NCI-H774 (cell line): ENCODE measurements around the gene COL19A1.
A peak's percentile ranks its signal among the peaks of the same experiment; 100 is the strongest.
"Not testable (repeated sequence)": the region's sequence is repeated elsewhere in the genome, so short reads cannot be mapped to it uniquely, and the experiment has no call there.

ENCODE experiments used
- DNase-seq: peaks from one replicate; lab custom pipeline; 2025; lab: John Stamatoyannopoulos, UW

COL19A1 gene

DNA sequence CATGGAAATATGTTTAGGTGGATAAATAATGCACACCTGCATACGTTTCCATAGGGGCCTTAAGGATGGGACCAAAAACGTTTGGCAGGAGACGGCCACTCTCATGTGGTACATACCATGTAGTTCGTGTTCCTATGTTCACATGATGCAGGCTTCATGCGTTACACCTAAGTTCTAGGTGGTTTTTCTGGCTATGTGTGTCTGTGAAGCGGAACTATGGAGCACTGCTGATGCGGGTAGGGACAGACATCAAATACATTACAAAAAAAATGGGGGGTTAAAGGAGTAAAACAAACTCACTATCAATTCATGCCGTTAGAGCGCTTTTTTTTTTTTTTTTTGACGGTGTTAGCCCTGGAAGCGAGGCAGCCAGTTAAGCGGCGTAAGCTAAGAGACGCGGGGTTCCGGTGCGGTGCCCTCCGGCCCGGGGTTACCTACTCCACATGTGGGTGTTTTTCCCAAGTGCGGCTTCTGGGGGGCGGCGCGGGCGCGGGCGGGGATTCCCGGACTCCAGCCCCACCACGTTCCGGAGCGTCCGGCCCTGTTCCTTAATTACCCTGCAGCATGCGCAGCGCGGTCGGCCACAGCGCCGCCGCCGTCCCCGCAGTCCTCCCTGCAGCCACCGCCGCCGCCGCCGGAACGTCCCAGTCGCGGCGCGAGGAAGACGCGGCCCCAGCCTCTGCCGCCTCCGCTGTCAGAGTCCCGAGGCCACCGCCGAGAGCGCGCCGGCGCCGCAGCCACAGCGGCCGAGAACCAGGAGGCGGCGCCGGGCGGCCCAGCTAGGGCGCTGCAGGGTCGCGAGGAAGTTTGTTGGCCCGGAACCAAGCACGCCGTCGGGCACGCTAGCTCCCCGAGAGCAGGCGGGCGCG lies 648 bp downstream of the COL19A1 start:
- DNase-seq, result peak; percentile 26

- DNase-seq, result no peak
Observed at GRCh38 chr6:69867639-69867976, 1.3 kb downstream of the COL19A1 start.

GRCh38 chr6:69868252-69868804 lies 2.0 kb downstream of the COL19A1 start:
- DNase-seq, result no peak

GRCh38 chr6:69868961-69869360 lies 2.6 kb downstream of the COL19A1 start:
- no peak for DNase-seq

DNA sequence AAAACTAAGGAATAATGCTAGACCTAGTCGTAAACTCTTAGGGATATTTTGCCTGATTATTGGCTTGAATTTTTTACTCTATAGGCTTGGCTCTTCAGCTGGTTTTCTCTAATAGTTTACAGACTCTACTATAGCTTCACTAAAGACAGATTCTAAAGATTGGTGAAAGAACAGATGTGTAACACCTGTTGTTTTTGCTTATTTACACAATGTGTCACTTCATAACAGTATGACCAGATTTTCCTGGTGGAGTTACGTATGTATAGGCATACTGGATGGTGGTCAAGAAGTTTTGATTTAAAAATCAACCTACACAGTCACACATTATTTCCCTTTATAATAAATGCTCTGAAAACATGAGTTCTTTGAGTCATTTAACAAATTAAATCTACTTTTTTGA lies 4.8 kb downstream of the COL19A1 start:
- no peak for DNase-seq

- DNase-seq, result no peak
Observed at GRCh38 chr6:69873291-69873690, 6.9 kb downstream of the COL19A1 start.

DNA sequence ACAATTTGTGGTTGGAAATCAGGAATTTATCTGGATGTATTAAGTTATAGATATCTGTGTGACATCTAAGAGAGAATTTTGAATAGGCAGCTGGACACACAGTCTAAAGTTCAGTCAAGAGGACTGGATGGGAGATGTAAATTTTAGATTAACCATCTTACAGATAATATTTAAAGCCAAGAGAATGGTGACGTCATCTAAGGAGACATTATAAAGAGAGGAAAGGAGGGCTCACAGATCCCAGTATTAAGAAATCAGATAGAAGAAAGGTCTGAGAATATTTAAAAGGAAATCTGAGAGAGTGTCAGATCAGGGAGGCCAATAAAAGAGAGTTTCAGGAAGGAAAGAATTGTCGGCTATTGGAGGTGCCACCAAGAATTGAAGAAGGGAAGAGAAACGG lies 9.4 kb downstream of the COL19A1 start:
- no peak for DNase-seq

DNA sequence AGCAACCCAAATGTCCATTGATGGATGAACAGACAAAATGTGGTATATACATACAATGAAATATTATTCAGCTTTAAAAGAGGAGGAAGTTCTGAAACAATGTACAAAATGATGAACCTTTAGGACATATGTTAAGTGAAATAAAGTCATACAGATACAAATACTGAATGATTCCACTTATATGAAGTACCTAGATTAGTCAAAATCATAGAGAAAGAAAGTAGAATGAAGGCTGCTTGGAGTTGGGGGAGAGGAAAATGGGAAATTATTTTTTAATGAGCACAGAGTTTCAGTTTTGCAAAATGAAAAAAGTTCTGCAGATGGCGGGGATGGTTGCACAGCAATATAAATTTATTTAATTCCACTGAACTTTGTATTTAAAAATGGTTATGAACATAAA lies 12.4 kb downstream of the COL19A1 start:
- no peak for DNase-seq

GRCh38 chr6:69880601-69881000 lies 14.2 kb downstream of the COL19A1 start:
- no peak for DNase-seq

DNA sequence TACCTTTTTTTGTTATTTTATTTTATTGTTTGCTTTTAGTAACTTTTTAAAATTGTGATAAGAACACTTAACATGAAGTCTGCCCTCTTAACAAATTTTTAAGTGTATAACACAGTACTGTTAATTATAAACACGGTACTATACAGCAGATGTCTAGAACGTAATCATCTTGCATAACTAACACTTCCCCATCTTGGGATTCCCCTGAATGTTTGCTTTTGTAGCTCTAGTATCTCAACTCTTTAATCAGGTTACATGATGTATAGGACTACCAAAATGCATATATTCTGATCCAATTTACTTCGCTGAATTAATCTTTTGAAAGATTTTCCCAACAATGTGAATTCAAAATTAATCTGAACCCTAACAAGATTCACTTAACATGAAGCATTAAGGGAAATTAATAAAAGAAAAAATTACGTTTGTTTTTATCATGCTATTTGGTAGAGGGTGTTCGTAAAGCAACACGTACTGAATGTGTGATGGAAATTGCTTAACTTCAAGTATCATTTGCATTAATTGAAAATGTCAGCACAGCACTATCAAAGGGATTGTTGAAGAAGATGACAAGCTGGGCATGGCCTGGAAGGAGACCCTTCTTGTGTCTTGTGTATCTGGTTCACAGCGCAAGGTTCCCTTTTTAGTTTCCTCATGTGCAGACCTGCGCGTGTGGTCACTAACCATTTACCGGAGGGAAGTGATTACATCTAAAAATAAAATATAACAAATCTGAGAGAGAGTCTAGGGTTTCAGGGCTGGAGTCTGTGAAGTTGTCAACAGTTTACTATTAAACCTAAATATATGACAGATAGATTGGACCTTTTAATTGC lies 15.2 kb downstream of the COL19A1 start:
- no peak for DNase-seq

GRCh38 chr6:69883551-69883950 lies 17.2 kb downstream of the COL19A1 start:
- no peak for DNase-seq

DNA sequence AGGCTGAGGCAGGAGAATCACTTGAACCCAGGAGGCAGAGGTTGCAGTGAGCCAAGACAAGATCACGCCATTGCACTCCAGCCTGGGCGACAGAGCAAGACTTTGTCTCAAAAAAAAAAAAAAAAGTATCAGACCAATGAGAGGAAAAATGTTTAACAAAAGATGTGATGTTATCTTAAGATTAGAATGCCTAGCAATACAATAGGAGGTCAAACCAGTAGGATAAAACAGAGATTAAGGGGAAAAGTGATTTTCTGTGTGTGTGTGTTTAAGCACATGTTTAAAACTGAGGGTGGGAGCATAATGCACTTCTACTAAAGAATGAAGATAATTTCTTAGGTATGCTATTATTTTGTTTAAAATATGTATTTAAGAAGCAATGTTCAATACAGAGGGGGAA lies 17.9 kb downstream of the COL19A1 start:
- no peak for DNase-seq

- DNase-seq, result no peak
Observed at GRCh38 chr6:69887026-69887425, 20.7 kb downstream of the COL19A1 start.

DNA sequence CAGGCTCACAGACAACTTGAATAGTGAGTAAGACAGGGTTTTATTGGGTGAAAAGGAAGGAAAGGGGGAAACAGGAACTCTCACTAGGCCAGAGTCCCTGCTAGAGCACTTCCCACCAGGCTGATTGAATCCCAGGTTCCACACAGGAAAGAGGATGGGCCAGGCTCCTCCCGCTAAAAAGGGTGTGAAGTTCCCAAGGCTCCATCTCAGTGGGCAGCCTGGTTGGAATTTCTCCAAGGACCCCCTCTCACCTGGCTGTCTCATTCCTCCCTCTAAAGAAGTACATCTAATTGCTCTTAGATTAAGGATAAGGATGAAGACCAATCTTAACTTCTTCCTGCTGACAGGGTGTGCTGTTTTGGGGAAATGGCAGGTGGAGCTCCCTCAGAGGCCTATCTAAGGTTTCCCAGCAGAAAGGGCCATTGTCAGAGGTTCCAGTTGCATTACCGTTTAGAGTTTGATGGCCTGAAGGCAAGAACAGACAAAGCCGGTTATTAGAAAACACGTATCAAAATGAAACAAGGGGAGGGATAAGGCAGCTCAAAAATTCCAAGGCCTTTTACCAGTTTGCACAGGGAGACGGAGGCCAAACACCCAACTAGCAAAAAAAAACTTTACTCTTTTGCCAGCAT lies 21.5 kb downstream of the COL19A1 start:
- no peak for DNase-seq

DNA sequence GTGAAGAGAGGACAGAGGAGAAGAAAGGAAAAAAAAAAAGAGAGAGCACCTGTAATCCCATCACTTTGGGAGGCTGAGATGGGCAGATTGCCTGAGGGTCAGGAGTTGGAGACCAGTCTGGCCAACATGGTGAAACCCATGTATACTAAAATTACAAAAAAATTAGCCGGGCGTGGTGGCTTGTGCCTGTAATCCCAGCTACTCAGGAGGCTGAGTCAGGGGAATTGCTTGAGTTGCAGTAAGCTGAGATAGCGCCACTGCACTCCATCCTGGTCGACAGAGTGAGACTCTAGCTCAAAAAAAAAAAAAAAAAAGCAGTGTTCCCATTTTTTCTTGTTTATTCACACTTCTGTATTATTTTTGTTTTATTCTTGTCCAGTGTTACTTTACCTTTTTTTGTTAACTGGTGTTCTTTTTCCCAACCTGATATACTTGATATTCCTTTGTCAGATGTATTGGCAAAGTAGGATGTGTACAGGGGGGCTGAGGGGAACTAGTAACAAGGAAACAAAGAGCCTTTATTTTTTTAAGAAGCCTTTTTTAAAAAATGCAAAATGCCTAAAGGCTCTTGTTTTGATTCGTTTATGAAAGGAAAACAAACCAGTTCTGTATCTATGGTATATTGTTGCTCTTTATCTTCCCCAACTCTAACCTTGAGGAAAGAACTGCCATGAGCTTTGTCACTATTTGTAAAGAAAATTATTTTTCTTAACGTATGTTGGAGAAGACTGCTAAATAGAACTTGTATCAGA lies 22.3 kb downstream of the COL19A1 start:
- DNase-seq, result no peak

GRCh38 chr6:69889234-69889974 lies 23.0 kb downstream of the COL19A1 start:
- not testable (repeated sequence) for DNase-seq

DNA sequence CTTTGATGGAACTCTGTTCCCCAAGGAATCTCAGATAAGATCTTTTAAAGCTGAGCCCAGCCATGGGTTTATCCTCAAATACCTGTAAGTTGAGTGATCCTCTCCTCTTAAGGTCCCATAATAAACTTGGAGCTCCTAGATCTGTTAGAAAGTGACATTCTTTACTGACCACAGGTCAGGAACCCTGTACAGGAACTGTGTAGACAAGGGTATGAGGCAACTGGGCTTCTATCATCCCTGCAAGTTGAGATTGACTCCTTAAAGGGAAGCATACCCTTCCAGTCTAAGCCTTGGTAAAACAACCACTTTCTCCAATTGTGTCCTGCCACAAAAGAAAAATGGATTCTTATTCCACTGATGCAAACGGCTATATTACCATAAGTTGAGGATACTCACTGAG lies 26.2 kb downstream of the COL19A1 start:
- not testable (repeated sequence) for DNase-seq

DNA sequence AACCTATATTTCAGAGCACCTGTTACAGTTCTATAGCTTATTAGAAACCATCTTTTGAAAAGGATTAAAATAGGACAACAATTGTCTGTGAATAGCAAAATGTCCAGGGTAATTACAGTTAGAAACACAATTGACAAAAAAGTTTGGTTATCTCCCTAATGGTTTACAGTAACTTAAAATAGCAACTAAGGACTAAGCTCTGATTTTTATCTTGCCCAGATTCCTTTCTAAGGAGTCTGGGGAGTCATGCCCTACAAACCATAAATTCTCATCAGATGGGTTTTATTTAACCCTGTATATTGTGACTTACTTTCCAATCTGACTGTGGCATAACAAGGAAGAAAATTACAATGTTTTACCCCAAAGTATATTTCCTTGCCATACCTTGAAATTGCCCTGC lies 26.9 kb downstream of the COL19A1 start:
- DNase-seq, result not testable (repeated sequence)

GRCh38 chr6:69894578-69895347 lies 28.4 kb downstream of the COL19A1 start:
- no peak for DNase-seq

DNA sequence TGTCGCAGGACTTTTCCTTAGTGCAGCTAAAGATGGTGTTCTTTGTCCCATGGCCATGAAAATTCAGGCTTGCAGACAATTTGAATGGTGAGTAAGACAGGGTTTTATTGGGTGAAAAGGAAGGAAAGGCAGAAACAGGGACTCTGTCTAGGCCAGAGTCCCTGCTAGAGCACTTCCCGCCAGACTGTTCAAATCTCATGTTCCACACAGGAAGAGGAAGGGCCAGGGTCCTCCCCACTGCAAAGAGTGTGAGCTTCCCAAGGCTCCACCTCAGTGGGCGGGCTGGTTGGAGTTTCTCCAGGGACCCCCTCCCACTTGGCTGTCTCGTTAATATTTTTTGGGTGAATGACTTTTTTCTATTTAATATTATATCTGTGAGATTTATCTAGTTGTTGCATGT lies 29.0 kb downstream of the COL19A1 start:
- no peak for DNase-seq
